HG03575 (cell line): ENCODE results near the gene SERPINA5.

Source experiments
- ATAC-seq: cut with Tn5 transposase; IDR thresholded peaks from one replicate; pipeline ENCODE4 v1.9.1; 2021; ENCODE audit not compliant: unreplicated experiment, insufficient number of reproducible peaks, low FRiP score; ENCODE audit errors: extremely low read depth

SERPINA5 gene

DNA sequence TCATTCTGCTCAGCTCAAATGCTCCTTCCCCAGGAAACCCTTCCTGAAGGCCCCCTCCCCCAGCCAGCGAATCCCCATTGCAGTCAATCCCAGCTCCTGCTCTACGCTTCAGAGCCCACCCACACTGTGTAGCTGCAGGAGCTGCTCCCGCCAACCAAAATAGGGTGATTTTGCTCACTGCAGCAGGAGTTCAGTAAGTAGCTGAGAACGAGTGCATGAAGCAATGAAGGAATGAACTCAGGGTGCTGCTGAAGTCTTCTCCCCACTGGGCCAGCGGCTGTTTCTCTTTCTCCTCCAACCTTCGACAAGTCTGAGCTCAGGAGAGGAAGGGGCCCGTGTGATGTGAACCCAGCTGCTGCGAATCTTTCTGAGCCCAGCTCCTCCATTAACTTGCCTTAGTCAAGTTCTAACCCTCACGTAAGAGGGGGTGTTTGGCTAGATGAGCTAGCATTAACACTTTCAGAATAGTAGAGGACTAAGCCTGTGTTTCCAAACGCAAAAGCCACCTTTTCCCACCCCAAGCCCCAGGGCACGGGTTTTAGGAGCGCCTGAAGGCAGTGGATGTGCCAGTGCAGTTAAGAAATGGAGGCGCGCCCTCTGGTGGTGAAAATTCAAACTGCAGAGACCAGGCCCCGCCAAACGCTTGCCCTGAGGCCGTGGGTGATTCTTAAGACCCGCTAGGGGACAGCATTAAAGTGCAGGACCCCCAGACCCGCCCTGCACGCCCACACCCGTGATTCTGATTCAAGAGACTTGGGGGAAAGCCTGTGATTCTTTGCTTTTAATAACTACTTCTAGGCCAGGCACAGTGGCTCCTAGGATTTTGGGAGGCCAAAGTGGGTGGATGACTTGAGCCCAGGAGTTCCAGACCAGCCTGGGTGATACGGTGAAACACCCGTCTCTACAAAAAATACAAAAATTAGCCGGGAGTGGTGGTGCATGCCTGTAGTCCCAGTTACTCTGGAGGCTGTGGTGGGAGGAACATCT, 31.9 kb upstream of the SERPINA5 start:
- ATAC-seq = no peak

DNA sequence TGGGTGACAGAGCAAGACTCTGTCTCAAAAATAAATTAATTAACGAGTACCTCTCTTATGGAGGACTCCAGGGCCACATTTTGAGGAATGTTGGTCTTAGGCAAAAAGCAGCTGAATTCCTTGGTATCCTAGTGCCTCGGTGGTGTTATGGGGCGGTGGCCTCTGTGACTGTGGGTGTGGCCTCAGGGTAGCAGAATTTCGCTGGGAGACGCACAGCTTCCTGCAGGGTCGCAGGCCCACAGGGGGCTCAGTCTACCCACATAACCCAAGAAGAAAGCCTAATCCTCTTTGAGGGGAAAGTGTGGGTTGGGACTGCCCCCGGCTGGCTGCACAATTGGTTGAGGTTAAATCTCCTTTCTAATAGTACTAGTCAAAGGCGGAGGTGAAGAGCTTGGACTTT, 31.2 kb upstream of the SERPINA5 start:
- no peak for ATAC-seq

DNA sequence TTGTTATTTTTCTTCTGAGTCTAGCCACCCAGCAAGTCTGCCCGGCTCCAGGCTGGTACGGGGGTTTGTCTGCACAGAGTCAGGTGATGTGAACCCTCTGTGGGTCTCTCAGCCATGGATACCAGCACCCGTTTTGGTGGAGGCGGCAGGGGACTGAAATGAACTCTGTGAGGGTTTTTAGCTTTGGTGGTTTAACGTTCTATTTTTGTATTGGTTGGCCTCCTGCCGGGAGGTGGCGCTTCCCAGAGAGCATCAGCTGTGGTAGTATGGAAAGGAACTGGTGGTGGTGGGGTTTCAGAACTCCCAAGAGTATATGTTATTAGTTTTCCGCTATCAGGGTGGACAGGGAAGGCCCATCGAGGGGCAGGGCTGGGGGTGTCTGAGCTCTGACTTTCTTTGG, 25.2 kb upstream of the SERPINA5 start:
- no peak for ATAC-seq

DNA sequence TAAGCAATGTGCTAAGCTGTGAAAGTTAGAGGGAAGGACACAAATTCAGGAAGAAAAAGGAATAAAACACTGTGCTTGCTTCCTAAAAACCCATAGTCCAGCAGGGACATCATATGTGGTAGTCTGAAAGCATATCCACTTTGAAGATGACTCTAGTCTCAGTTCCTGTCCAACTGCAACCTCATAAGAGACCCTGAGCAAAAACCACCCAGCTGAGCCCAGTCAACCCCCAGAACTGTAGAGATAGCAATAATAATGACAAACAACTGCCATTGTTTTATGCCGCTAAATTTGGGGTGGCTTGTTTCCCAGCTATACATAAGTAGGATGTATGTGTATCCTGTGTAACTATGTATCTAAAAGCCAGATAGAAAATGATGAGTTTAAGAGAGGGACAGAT, 23.9 kb upstream of the SERPINA5 start:
- ATAC-seq = no peak

DNA sequence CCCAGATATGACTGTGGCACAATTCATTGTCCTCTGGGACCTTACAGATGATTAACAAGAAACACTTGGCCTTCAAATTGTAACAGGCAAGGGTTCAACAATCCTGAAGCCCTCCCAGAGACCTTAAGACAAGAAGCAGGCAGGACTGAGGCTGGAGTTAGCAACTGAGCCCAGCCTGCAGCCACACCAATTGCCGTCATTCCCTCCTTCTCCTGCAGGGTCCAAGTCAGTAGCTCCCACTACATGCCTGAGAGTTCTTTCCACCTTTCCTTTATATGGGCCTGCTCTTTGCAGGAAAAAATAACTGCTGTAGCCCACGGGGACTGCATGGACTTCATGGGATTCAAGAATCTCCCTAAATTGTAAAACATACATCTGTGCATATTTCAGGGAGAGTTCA, 22.4 kb upstream of the SERPINA5 start:
- ATAC-seq = no peak

DNA sequence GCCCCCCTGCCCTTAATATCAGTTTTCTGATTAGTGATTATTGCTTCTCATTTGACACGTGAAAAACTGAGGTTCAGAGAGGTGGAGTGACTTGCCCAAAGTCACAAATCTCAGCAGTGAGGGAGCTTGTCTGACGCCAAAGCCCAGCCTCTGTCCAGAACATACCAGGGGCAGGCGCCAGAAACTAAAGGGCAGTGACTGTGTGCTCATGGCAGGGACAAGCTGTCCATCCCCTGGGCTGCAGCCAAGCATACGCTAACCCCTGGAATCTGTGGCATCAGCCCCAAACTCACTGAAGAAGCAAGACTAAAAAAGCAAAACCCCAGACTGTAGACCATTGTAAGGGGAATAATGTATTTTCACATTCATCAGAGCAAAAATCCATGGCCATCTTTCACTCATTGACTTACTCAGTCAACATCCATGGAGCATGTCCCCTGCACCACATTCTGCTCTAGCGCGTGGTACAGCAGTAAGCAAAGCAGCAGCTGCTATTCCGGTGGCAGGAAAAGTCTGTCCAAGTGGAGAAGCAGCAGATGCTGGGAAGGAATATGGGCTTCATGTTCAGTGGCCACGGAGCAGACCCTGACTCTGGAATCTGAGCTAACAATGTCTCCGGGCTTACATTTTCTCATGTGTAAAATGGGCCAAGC, 21.5 kb upstream of the SERPINA5 start:
- ATAC-seq = no peak

DNA sequence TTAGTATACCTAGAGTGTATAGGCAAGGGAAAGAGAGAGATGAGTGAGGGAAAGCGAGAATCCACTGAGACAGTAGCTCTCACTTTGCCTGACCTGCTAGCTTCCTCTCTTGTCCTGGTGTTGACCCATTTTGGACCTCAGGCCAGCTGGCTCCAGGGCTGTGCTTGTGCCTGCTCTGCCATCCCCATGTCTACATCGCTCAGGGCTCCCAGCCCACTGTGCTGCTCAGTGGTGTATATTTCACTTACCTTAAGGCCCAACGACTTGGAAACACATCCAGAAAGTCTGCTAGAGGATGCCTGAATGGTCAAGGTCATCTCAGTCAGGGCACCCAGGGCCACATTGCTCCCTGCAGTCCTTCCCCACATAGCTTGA, 20.9 kb upstream of the SERPINA5 start:
- no peak for ATAC-seq

DNA sequence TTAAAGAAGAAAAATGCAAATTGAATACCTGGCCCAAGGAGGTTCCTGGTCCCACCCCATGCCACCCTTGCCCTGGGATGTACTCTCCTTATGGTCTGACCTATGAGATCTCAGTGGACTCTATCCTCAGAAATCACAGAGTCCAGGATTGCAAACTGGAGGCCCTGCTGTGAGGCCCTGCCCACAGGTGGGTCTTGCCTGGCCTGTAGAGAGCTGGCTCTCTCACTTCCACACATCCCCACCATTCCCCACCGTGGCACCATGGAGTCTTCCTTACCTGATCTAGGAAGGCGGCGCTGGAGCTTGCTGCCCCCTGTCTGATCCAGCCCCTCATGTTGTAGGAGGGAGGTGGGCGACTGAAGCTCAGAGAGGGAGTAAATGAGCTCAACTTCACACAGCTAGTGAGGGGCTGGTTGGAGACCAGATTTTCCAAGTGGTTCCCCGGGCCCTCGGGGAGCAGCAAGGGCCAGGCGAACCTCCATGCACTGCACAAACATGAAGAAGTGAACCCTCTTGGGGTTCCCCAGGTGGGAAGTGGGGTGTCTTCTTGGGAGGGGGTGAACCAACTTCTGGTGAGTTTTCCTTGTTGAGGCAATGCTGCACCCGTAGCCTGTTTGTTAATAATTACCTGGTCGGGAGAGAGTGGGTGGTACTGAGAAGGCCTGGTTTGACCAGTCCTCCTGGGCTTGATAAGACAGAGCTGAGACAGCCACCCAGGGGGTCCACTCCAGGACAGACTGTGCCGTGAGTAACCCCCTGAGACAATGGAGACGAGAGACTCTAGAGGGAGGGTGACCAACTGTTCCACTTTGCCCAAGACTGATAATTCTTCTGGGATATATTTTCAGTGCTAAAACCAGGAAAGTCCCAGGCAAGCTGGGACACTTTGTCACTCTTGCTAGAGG, 20.2 kb upstream of the SERPINA5 start, which contains the start of gene SERPINA4:
Gene SERPINA4, plus strand, starts transcription at position 692 of the 905 bp plus-strand sequence. CDS start 2,041 bp downstream, outside the sequence.
- no peak for ATAC-seq

DNA sequence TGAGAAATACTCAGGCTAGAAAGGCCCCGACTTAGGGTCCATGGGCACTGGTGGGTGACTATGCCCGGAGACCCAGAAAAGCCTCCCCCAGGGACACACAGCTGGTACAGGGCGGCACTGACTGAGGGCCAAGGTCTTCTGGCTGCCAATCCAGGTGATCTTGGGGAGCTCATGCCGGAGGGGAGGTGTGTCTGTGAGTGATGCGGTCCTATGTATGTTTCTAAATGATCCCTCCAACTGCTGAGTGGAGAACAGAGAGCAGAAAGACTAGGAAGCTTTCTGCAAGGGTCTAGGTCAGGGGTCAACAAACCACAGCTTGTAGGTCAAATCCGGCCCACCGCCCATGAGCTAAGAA, 19.6 kb upstream of the SERPINA5 start:
- no peak for ATAC-seq

DNA sequence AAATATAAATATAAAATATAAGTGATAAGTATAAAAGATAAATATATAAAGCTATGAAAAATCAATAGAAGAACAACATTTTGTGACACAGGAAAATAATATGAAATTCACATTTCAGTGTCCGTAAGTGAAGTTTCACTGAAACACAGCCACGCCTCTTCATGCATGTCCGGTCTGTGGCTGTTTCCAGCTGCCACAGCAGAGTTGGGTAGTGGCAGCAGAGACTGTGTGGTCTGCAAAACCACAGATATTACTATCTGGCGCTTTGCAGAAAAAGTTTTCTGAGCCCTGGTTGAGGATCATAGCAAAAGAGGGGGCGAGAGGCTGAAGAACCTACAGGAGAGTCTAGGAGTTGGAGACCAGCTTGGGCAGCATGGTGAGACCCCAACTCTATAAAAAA, 19.2 kb upstream of the SERPINA5 start:
- no peak for ATAC-seq

DNA sequence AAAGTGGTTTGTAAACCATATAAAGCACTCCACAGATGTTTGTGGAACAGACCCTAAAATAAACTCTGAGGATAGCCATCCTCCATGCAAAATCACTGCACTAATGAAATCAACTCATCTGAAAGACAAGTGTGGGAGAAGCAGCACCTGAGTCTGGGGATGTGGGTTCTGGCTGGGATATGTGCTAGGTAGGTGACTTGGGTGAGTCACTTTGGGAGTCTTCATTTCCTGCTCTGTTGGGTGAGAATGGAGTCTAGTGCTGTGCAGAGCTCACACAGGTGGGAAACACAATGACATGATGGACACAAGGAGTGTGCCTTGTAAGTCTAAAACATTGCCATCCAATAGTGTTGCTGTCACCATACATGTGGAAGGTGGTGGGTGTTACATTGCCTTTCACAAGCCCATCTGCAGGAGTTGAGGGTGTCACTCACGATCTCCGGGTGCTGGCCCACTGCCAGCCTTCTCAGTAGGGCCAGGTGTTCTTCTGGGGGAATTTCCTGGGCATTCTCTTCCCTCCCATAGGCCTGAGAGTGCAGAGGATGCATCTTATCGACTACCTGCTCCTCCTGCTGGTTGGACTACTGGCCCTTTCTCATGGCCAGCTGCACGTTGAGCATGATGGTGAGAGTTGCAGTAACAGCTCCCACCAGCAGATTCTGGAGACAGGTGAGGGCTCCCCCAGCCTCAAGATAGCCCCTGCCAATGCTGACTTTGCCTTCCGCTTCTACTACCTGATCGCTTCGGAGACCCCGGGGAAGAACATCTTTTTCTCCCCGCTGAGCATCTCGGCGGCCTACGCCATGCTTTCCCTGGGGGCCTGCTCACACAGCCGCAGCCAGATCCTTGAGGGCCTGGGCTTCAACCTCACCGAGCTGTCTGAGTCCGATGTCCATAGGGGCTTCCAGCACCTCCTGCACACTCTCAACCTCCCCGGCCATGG, 18.0 kb upstream of the SERPINA5 start:
- ATAC-seq = no peak

DNA sequence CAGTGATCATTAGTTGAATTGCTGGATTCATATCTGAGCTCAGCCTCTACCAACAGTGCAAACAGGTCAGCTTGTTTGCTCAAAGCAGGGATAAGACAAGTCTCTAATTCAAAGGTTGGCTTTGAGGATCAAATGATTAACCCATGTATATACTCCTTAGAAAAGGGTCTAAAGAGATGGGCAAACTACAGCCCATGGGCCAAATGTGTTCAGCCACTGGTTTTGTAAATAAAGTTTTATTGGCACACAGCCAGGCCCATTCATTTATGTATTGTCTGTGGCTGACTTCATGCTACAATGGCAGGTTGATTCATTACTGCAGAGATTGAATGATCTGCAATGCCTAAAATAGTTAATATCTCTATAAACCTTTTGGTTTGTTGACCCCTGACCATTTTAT, 16.8 kb upstream of the SERPINA5 start:
- no peak for ATAC-seq

DNA sequence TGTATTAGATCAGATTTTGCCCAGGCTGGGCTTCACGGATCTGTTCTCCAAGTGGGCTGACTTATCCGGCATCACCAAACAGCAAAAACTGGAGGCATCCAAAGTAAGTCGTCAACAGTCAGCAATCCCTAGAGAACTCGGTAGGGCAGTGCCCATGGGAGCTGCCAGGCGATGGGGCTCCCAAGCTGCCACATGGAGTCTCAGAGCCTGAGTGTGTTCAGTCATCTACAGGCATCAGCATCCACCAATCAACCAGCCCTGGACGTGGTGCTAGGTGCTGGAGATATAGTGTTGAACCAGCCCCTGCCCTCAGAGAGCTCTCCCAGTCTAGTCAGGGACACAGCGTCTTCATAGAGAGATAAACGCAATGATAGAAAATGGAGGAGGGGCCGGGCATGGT, 13.0 kb upstream of the SERPINA5 start:
- no peak for ATAC-seq

DNA sequence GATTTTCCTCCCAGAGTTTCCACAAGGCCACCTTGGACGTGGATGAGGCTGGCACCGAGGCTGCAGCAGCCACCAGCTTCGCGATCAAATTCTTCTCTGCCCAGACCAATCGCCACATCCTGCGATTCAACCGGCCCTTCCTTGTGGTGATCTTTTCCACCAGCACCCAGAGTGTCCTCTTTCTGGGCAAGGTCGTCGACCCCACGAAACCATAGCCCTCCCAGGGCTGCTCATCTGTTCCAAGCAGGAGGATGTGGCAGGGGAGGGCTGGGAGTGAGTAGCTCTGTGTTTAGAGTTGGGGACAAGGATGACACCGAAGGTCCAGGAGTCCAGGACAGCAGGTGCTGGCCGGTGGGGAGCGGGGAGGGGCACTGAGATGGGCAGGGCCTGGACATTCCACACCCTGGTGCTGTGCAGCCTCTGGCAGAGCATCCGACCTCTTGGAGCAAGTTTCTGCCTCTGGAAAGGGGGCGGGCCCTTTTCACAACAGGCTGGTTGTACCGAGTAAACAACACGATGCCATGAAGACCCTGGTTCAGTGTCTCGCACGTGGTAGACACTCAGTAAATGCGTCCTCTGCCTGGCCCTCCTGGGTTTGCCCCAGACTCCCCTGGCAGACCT, 11.7 kb upstream of the SERPINA5 start:
- no peak for ATAC-seq

DNA sequence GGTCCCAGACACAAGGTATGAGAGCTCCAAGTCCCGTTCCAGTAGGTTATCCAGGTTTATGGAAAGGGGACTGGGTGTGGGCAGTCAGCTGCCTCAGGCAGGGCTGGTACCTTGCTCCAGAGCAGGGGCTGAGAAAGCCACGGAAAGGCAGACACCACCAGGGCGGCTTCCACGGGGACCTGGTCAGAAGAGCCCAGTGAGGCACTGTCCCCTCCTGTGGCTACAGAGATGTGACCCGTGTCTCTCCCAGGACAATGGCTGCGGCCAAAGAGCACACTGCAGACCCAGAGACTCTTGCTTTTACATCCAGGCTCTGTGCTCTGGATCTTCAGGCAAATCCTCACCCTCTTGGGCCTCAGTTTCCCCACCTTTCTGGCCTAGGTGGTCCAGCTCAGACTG, 11.2 kb upstream of the SERPINA5 start:
- no peak for ATAC-seq

DNA sequence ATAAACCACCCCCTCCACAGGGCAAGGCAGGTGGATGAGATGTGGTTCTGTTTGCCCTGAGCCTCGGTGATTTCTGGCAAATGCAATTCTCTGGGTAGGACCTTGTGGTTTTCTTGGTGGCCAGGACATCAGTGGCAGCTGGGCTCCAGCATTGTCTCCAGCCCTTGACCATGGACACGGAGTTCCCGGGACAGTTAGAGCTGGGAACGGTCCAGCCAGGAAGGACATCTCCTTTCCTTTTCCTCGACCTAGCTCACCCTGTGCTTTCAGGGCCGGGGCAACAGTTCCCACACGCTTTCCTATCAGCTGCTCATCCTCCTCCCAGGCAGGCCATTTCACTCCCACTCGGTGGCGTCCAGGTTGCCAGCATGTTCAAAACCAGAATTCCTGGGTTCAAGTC, 10.8 kb upstream of the SERPINA5 start:
- ATAC-seq = no peak

DNA sequence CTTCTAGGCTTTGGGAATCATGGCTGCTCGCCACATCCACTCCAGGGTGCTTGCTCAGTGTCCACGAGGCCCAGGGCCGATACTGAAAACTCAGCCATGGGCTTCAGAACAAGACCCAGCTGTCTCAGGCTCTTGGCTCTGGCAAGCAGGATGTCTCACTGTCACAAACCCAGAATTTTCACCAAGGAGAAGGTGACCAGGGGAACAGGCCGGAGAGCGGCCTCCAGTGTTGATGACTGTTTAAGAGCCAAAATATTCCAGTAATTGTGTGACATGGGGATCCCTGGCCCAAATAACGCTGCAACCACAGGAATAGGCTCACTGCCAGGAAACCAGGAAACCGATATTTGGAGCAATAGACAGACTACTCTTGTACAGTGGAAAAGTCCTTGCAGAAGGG, 9.8 kb upstream of the SERPINA5 start:
- no peak for ATAC-seq

DNA sequence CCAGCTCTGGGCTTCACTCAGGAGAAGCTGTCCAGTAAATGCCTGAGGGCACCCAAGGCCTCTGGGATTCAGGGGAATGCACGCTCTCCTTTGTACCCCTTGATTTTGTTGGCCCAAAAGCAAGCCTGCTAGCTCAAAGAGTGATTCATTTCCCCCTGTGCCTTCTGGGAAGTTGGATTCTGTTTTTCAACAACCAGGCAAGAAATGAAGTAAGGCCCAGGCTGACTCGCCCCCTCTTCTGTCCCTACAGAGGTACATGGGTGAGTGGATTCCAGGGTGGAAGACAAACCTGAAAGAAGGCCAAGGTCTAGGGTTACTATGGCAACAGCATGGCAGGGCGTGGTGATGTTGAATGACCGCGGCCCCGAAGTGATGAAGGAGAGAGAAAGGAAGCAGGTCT, 9.3 kb upstream of the SERPINA5 start:
- ATAC-seq = no peak
